ENCODE data around the gene ABCB11. TPM values are rescaled to one million over a fixed set of nuclear protein-coding genes. Genes with fewer than 3 reads are reported as not detected.

Gene ABCB11
- polyA plus RNA-seq, 1 of the 3 experiments (the other 2 are of a cell fraction): not detected

DNA sequence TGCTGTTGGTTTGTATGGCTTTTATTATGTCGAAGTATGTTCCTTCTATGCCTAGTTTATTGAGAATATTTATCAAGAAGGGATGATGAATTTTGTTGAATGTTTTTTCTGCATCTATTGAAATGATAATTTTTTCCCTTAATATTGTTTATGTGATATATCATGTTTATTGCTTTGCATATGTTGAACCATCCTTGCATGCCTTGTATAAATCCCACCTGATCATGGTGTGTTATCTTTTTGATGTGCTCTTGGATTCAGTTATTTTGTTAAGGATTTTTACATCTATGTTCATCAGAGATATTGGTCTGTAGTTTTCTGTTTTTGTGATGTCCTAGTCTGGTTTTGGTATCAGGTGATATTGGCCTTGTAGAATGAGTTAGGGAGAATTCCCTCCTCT is 79.3 kb downstream of the ABCB11 start:
- Histone ChIP-seq H4K20me1 (ENCODE audit: insufficient read depth) (no peaks in the 10 kb centered on the region), H3K9me2 (no peaks in the 10 kb centered on the region), H3K79me2 (ENCODE audit: insufficient read depth) (no peaks in the 10 kb centered on the region), H2AFZ (ENCODE audit: low read depth) (no peak overlapping the region), H3K4me1 (ENCODE audit: control insufficient read depth in 1 of 2, insufficient read depth in 2 of 2, low read depth in 1 of 2, low read length in 1 of 2) (no peaks in the 10 kb centered on the region), H3K27ac (ENCODE audit: low read depth in 2 of 2, low read length in 1 of 2) (no peak overlapping the region), H3K4me3 (ENCODE audit: low read depth in 2 of 2, low read length in 1 of 2) (no peak overlapping the region), H3K36me3 (replicated peaks in 1 of 2; ENCODE audit: control insufficient read depth in 1 of 2, insufficient read depth in 2 of 2, low read length in 1 of 2) (no peaks in the 10 kb centered on the region), H3K27me3 (ENCODE audit: insufficient read depth) (no peaks in the 10 kb centered on the region), H3K4me2 (no peak overlapping the region), H3F3A (replicated peaks; ENCODE audit: insufficient read depth) (peaks cover 3% of the 10 kb centered on the region), H3K9me3 (no peaks in the 10 kb centered on the region), H3K9ac (no peak overlapping the region)
- no peak for DNase-seq
- 2% methylated on average over 1 of the region's 1 CpG for WGBS (ENCODE audit: low lambda C conversion rate)
- ChIA-PET POLR2A (no interaction called here), CTCF (interaction anchor here (1.3 kb wide), 1 partner anchor 190 kb away, joined by 4 read pairs; no protein-coding TSS in a partner anchor)
- no peak for TF ChIP-seq SIN3A (IDR thresholded peaks at IDR 0.05; ENCODE audit: borderline replicate concordance, low read depth, low read length)
- TF ChIP-seq, protein P1, sequence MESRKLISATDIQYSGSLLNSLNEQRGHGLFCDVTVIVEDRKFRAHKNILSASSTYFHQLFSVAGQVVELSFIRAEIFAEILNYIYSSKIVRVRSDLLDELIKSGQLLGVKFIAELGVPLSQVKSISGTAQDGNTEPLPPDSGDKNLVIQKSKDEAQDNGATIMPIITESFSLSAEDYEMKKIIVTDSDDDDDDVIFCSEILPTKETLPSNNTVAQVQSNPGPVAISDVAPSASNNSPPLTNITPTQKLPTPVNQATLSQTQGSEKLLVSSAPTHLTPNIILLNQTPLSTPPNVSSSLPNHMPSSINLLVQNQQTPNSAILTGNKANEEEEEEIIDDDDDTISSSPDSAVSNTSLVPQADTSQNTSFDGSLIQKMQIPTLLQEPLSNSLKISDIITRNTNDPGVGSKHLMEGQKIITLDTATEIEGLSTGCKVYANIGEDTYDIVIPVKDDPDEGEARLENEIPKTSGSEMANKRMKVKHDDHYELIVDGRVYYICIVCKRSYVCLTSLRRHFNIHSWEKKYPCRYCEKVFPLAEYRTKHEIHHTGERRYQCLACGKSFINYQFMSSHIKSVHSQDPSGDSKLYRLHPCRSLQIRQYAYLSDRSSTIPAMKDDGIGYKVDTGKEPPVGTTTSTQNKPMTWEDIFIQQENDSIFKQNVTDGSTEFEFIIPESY (IDR thresholded peaks at IDR 0.05; ENCODE audit: borderline replicate concordance, low read depth): no peak
- TF ChIP-seq, protein P2, sequence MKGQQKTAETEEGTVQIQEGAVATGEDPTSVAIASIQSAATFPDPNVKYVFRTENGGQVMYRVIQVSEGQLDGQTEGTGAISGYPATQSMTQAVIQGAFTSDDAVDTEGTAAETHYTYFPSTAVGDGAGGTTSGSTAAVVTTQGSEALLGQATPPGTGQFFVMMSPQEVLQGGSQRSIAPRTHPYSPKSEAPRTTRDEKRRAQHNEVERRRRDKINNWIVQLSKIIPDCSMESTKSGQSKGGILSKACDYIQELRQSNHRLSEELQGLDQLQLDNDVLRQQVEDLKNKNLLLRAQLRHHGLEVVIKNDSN (IDR thresholded peaks at IDR 0.05; ENCODE audit: borderline replicate concordance, low read depth): no peak
- no peak for TF ChIP-seq RFX5 (IDR thresholded peaks at IDR 0.05; ENCODE audit: low read length)
- no peak for TF ChIP-seq POLR2AphosphoS5 (IDR thresholded peaks at IDR 0.05; ENCODE audit: low read depth, low read length)
- TF ChIP-seq, protein P3, sequence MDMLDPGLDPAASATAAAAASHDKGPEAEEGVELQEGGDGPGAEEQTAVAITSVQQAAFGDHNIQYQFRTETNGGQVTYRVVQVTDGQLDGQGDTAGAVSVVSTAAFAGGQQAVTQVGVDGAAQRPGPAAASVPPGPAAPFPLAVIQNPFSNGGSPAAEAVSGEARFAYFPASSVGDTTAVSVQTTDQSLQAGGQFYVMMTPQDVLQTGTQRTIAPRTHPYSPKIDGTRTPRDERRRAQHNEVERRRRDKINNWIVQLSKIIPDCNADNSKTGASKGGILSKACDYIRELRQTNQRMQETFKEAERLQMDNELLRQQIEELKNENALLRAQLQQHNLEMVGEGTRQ (IDR thresholded peaks at IDR 0.05; ENCODE audit: borderline replicate concordance, low read depth, low read length): no peak
- TF ChIP-seq MXI1 (IDR thresholded peaks at IDR 0.05; ENCODE audit: low read depth, low read length): no peak
- TF ChIP-seq CHD2 (IDR thresholded peaks at IDR 0.05; ENCODE audit: low read length, partially characterized antibody): no peak
- no peak for TF ChIP-seq GATA2 (CRISPR knock-in tag; IDR thresholded peaks at IDR 0.05)
- TF ChIP-seq TEAD4 (IDR thresholded peaks at IDR 0.05; ENCODE audit: borderline replicate concordance, insufficient read depth): no peak

DNA sequence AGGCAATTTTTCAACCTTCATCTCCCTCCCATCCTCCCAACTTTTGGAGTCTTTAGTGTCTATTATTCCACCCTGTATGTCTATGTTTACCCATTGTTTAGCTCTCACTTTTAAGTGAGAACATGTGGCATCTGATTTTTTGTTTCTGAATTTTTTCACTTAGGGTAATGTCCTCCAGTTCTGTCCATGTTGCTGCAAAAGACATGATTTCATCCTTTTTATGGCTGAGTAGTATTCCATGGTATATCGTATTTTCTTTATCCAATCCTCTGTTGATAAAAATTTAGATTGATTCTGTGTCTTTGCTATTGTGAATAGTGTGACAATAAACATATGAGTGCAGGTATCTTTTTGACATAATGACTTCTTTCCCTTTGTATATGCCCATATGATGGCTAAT is 81.8 kb downstream of the ABCB11 start:
- Histone ChIP-seq H3F3A (replicated peaks; ENCODE audit: insufficient read depth) (peaks cover 3% of the 10 kb centered on the region), H3K36me3 (replicated peaks in 1 of 2; ENCODE audit: control insufficient read depth in 1 of 2, insufficient read depth in 2 of 2, low read length in 1 of 2) (no peaks in the 10 kb centered on the region), H3K9me3 (no peaks in the 10 kb centered on the region), H4K20me1 (ENCODE audit: insufficient read depth) (no peaks in the 10 kb centered on the region), H3K27ac (ENCODE audit: low read depth in 2 of 2, low read length in 1 of 2) (no peak overlapping the region), H2AFZ (ENCODE audit: low read depth) (no peak overlapping the region), H3K79me2 (ENCODE audit: insufficient read depth) (no peaks in the 10 kb centered on the region), H3K9me2 (no peaks in the 10 kb centered on the region), H3K4me1 (ENCODE audit: control insufficient read depth in 1 of 2, insufficient read depth in 2 of 2, low read depth in 1 of 2, low read length in 1 of 2) (no peaks in the 10 kb centered on the region), H3K4me2 (no peak overlapping the region), H3K4me3 (ENCODE audit: low read depth in 2 of 2, low read length in 1 of 2) (no peak overlapping the region), H3K9ac (no peak overlapping the region), H3K27me3 (ENCODE audit: insufficient read depth) (no peaks in the 10 kb centered on the region)
- 68% methylated on average over 1 of the region's 1 CpG for WGBS (ENCODE audit: low lambda C conversion rate)
- CTCF ChIA-PET: interaction anchor here (0.7 to 2.9 kb wide), 5 partner anchors 9 to 182 kb away, joined by 3 to 21 read pairs (median 3); no protein-coding TSS in a partner anchor
- TF ChIP-seq GABPA (IDR thresholded peaks at IDR 0.05; ENCODE audit: low read depth) (no peak), YY1 (IDR thresholded peaks at IDR 0.05; ENCODE audit: low read depth) (no peak), NRF1 (IDR thresholded peaks at IDR 0.05; ENCODE audit: low read depth, low read length) (no peak), EP300 (IDR thresholded peaks at IDR 0.05; ENCODE audit: borderline replicate concordance in 1 of 2, low read depth in 1 of 2, low read length in 1 of 2) (no peak), MEF2A (IDR thresholded peaks at IDR 0.05; ENCODE audit: borderline replicate concordance, low read depth) (no peak)
- TF ChIP-seq, protein P4, sequence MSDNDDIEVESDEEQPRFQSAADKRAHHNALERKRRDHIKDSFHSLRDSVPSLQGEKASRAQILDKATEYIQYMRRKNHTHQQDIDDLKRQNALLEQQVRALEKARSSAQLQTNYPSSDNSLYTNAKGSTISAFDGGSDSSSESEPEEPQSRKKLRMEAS (IDR thresholded peaks at IDR 0.05; ENCODE audit: low read depth): no peak
- DNase-seq: no peak
- POLR2A ChIA-PET: no interaction called here

Data from SK-N-SH (cell line).